GM15510 (cell line): ENCODE measurements around the gene SOX5.

ENCODE experiments used
- POLR2A ChIP-seq: IDR thresholded peaks from 3 replicates; pipeline ENCODE4 v1.6.1; 2011; ENCODE audit warnings: borderline replicate concordance; ENCODE audit not compliant: insufficient read length; ENCODE audit errors: extremely low read depth

SOX5 gene

GRCh38 chr12:23495472-23495871 lies 454.0 kb downstream of the SOX5 start:
- TF ChIP-seq POLR2A: no peak

GRCh38 chr12:23493672-23494071 lies 455.8 kb downstream of the SOX5 start:
- no peak for TF ChIP-seq POLR2A

- TF ChIP-seq POLR2A: no peak
Measured at GRCh38 chr12:23488130-23488529, 461.3 kb downstream of the SOX5 start.

GRCh38 chr12:23484238-23484637 lies 465.2 kb downstream of the SOX5 start:
- no peak for TF ChIP-seq POLR2A

- TF ChIP-seq POLR2A: no peak
Measured at GRCh38 chr12:23482571-23482970, 466.9 kb downstream of the SOX5 start.
